Activated naive CD4-positive, alpha-beta T cell (primary cell): ENCODE data around the gene IZUMO4.
"Not testable (repeated sequence)": the region's sequence is repeated elsewhere in the genome, so short reads cannot be mapped to it uniquely, and the experiment has no call there.

Experiments
- DNase-seq, 4 experiments: peaks; one replicate each; lab custom pipeline; 2025; lab: John Stamatoyannopoulos, UW

Gene IZUMO4

GRCh38 chr19:2123682-2124387 lies 27.1 kb downstream of the IZUMO4 start:
- DNase-seq = peak in 1 of 4 experiments; percentile 11

DNA sequence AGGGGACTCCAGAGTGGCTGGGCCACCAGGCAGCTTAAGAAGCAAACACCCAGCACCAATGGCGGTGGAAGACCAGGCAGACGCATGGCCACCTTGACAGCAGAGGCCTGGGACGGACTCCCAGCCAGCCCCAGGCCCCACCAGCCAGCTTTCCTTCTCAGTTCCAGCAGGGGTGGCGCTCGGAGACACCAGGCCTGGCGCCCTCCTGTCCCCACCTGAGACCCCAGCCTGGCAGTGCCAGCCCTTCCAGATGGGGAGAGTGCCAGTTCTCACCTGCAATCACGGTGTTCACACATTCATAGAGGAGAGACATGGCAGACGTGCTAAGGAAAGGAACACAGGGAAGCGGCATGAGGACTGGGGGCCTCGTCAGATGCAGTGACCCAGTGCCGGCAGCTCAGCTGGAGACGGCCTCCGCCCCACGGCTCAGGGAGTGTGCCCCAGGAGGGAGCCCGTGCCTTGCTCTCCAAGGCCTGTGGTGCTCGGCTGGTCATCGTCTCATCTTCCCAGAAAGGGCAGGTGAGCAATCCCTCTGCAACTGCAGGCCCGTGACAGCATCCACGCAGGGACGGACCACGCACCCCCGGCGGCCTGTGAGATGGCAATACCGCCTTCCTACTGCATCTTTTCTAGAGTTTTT lies 30.3 kb downstream of the IZUMO4 start:
- no peak for DNase-seq

GRCh38 chr19:2127758-2128157 lies 31.0 kb downstream of the IZUMO4 start:
- DNase-seq = no peak

- DNase-seq = not testable (repeated sequence)
Measured at GRCh38 chr19:2128252-2128651, 31.5 kb downstream of the IZUMO4 start.

DNA sequence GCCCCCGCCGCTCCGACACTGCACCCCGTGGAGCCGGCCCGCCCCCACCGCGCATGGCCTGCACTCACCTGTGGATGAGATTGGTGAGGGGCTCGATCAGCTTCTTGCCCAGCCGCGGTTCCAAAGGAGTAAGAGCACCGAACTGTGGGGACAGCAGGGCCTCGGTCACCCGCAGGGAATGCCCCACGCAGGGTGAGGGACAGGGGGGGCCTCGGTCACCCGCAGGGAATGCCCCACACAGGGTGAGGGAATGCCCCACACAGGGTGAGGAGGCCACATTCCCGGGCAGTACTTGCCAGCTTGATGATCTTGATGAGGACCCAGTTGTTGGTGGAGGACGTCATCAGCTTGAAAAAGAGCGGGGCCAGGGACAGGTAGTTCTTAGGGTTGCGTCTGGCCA lies 32.3 kb downstream of the IZUMO4 start:
- no peak for DNase-seq

DNA sequence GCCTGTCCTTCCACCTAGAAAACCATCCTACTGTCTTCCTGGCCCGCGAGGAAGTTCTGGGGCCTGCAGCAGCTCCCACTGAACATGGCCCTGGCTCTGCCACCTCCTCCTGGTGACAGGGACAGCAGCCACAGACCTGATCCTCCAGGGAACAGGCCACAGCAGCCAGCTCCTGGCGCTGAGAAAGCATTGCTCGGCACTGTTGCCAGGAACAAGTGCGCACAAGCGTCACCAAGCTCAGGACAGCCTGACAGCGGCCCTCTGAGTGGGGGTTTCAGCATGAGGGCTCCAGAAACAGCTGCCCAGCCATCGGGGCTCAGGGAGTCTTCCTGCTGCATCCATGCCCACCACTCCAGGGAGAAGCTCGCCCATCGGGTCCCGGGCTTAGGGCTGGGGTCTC lies 32.8 kb downstream of the IZUMO4 start:
- no peak for DNase-seq

DNA sequence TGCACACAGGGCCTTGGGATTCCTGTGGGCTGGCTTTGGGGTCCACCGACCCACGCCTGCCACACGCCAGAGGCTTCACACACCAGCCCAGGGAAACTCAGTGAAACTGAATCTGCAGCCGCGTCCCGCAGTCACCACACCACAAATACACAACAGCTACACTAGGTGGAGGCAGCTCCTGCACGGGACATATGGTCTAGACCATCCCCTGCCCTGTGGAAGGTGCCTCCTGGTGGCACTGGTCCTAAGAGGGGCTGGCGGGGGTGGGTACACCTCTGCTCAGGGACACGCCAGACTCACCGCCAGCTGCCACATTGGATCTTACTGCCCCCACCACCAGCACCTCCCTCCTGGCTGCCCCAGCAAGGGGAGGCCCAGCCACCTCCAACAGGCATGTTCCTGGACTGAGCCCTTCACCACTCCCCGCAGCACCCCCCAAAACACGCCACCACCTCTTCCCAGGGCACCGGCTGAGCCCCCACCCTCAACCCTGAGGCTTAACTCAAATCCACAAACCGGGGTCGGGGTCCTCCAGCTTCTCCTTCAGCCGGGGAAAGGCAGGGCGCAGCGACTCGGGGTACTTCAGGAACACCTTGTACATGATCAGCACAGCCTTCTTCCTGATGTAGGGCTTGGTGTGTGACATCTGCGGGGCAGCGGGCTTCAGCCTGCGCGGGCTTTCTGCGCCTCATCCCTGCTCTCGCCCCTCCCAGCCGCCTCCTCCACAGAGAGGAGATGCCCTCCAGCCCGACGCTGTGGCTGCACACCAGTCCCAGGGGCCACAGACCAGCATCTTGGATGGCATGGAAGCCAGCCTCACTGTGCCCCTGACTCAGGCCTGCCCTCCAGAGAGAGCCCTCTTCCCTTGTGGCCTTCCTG lies 33.4 kb downstream of the IZUMO4 start:
- no peak for DNase-seq

DNA sequence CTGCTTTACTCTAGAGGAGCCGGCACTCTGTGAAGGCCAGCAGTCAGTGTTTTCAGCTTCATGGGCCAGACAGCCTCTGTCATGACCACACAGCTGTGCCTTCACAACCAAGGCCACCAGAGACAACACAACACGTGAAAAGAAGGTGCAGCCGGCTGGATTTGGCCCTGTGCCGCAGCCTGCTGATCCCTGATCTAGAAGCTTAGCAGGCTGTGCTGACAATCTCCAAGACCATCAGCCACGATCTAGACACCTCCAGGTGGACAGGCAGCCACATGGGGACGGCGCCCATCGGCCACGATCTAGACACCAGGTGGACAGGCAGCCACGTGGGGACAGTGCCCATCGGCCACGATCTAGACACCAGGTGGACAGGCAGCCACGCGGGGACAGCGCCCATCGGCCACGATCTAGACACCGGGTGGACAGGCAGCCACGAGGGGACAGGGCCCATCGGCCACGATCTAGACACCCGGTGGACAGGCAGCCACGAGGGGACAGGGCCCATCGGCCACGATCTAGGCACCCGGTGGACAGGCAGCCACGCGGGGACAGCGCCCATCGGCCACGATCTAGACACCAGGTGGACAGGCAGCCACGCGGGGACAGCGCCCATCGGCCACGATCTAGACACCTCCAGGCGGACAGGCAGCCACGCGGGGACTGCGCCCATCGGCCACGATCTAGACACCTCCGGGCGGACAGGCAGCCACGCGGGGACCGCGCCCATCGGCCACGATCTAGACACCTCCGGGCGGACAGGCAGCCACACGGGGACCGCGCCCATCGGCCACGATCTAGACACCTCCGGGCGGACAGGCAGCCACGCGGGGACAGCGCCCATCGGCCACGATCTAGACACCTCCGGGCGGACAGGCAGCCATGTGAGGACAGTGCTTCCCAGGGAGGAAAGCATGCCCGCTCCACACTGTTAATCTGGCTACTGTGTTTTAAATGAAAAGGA lies 34.6 kb downstream of the IZUMO4 start:
- DNase-seq = not testable (repeated sequence)

GRCh38 chr19:2132191-2132590 lies 35.5 kb downstream of the IZUMO4 start:
- no peak for DNase-seq

- no peak for DNase-seq
Measured at GRCh38 chr19:2132731-2133490, 36.2 kb downstream of the IZUMO4 start.

DNA sequence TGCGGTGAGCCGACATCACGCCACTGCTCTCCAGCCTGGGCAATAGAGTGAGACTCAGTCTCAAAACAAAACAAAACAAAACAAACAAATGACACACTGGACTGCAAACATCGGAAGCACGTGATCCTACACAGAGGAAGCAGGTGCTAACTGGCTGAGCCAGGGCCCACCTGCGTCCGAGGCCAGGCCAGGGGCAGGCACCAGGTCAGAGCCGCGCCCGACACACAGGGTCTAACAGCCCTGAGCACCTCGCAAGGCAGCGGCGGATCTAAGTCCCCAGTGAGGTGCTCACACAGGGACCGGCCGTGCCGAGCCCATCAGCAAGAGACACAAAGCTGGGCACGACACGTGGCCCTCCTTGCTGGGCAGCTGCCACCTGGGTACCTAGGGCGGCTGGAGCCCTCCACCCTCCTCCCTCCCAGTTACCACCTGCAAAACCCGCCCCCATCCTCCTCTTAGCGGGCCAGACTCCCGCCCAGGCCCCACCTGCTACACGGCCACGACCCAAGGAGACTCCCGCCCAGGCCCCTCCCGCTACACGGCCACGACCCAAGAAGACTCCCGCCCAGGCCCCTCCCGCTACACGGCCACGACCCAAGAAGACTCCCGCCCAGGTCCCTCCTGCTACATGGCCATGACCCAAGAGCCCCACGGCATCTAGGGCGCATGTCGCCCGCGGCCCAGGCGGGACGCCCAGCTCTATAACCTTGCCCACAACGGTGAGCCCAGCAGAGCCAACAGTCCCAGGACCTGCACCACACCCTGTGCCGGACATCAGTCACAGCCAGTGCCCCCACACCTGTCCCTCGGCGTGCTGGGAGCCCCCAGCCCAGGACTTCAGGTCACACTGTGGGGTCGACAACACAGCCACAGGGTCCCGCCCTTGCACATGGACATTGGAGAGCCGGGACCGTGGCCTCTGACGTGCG lies 39.0 kb downstream of the IZUMO4 start:
- no peak for DNase-seq

DNA sequence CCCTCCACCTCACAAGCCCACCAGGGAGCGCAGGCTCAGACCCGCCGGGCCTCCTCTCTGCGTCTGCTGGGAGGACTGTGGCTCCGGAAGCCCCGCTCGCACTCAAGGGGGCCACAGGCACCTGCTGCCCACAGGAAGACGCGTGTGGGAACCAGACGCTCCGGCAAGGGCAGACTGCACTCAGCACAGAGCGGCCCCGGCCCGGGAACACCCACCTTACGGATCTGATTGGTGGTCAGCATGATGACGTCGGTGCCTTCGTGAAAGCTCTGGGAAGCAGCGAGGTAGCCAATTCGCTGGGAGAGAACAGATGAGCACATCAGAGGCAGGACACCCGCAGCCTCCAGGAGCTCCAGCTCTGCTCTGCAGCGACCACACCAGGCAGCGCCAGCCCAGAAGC lies 40.1 kb downstream of the IZUMO4 start:
- no peak for DNase-seq

GRCh38 chr19:2138061-2138728 lies 41.5 kb downstream of the IZUMO4 start:
- DNase-seq = no peak

DNA sequence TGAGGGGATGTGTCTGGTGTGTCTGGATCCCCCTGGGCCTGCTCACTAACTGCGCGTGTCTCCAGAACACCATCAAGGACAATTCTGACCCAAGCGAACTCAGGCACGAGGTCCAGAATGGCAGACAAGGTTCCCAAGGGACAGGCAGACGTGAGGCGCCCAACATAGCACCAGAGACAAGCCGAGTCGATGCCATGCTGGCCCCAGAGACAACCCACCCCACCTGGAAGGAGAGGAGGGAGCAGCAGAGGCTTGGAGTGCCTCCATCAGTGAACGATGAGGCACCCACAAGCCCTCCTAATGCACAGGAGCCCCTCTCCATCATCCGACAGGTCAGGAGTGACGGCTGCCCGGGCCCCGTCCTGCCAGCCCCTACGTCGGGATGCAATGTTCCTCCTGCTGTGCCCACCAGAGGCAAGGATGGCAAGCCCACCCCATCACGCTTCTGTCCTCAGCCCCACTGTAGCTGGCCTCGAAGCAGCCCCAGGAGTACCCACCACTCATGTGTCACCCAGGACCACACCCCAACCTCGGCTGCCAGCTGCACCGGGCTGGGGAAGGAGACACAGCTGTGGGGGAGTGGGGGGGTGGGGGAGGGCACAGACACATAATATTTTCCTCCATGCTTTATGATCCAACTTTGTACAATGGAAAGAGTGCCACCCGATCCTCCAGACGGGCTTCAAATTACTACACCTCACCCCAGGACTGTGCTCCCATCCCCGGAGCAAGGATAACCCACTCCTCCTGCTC lies 42.8 kb downstream of the IZUMO4 start:
- no peak for DNase-seq

DNA sequence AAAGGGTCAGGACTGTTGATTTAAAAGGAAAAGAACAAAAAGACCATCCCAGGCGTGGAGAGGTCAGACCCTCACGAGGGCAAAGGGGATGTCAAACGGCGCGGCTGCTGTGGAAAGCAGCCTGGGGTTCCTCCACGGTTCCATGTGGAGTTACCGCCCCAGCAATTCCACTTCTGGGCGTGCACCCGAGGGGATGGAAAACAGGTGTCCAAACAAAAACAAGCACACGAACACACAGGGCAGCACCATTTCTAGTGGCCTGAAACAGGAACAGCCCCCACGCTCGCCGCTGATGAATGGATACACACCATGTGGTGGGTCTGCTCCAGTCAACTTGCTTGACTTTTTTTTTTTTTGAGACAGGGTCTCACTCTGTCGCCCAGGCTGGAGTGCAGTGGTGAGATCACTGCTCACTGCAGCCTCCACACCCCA lies 43.4 kb downstream of the IZUMO4 start:
- DNase-seq = no peak

DNA sequence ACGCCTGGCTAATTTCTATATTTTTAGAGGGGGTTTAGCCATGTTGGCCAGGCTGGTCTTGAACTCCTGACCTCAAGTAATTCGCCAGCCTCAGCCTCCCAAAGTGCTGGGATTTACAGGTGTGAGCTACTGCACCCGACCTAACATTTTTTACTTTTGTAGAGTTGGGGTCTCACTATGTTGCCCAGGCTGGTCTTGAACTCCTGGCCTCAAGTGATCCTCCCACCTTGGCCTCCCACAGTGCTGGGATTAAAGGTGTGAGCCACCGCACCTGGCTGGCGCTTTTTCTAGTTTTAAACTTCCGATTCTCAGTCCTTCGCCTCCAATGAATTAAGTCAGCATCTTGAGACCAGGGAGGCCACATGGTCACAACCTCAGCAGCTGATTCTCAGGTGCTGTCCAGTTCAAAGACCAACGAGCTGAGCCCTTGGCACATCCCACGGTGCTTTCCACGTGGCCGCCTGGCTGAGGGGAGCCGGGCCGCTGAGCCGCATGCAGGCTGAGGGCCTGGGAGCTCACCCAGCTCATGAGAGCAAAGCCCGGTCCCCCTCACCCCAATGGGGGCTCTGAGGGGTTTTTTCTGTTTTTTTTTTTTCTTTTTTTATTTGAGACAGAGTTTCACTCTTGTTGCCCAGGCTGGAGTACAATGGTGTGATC lies 45.6 kb downstream of the IZUMO4 start:
- no peak for DNase-seq

DNA sequence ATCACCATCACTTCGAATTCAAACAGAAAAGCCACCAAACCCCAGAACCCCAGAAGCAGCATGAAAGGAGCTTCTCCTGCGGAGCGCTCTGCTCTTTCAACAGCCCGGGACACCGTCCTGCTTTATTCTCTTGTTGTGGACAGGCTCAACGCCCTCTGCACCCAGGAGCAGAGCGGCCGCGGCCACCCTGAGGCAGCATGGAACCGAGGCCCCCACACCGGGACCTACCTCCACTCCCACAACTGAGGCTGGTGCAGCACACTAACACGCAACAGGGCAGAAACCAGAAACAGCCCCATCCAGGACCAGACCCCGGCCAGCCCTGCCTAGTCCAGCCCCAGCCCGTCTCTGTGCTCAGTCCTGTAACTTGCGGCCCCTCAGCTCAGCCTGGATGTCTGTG lies 47.5 kb downstream of the IZUMO4 start:
- no peak for DNase-seq

- no peak for DNase-seq
Measured at GRCh38 chr19:2145831-2146241, 49.1 kb downstream of the IZUMO4 start.
